KOPT-K1 (cell line): Measurements from ENCODE around the gene PAM.
"Not testable (repeated sequence)": the region's sequence is repeated elsewhere in the genome, so short reads cannot be mapped to it uniquely, and the experiment has no call there.

ENCODE experiments used
- H3K27ac ChIP-seq: fragments of 200-600 bp; sonication (generic); 2 replicates; pipeline ENCODE4 v1.5.1; 2016; ENCODE audit warnings: antibody characterized with exemption, mild to moderate bottlenecking, low read depth, low read length; ENCODE audit not compliant: poor library complexity, severe bottlenecking
- H3K36me3 ChIP-seq: fragments of 200-600 bp; sonication (generic); 2 replicates; pipeline ENCODE4 v1.5.1; 2017; ENCODE audit warnings: antibody characterized with exemption, mild to moderate bottlenecking, low read length, moderate library complexity; ENCODE audit not compliant: insufficient read depth
- H3K9me3 ChIP-seq: fragments of 200-600 bp; sonication (generic); 2 replicates; pipeline ENCODE4 v1.5.1; 2017; ENCODE audit warnings: antibody characterized with exemption, low read length, mild to moderate bottlenecking; ENCODE audit not compliant: insufficient read depth, poor library complexity, severe bottlenecking

The PAM gene

DNA sequence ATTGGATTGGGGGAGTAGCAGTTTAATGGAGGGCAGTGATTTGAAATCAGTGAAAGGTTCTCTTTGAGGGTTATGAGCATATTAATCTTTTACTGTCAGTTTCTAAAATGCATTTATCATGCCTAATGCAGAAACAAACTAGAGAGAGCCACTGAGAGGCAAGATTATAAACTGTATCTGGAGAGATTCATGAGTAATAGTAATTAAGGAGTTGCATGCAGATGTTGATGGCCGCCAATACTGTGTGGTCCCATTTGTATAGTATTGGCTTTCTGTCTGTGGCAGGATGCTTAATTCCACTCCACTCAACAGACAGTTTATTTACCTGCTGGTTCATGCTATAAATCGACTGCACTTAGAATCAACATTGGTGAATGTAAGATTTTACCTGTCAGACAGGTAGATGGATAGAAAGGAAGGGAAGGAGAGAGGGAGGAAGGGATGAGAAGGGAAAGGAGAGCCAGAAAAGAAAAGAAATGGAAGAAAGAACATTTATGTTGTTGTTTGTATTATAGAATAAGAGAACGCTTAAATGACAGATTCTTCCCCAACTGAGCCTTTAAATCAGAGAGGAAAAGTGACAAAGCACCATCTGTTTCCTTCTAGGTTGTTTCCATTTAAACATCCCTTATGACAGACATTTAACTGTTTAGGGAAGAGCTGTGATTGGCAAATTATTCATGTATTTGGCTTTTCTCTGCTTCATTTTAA is 146.5 kb downstream of the PAM start:
- Histone ChIP-seq H3K27ac (no peak overlapping the region), H3K36me3 (no peaks in the 10 kb centered on the region), H3K9me3 (no peaks in the 10 kb centered on the region)

DNA sequence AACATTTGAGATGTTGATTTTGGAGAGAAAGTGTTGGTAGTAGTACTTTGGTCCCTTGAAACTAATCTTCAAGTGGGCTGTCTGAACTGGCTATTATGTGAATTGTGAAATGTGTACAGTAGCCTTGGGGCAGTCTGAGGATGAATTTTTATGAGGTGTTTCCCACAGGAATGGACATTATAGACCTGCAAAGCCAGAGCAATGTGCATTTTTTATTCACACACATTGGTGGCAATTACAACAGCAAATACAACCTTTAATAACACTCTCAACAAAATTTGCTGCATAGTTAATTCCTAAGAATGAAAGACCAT is 147.0 kb downstream of the PAM start:
- no peak overlapping the region for H3K27ac ChIP-seq
- H3K36me3 ChIP-seq: no peaks in the 10 kb centered on the region
- no peaks in the 10 kb centered on the region for H3K9me3 ChIP-seq

DNA sequence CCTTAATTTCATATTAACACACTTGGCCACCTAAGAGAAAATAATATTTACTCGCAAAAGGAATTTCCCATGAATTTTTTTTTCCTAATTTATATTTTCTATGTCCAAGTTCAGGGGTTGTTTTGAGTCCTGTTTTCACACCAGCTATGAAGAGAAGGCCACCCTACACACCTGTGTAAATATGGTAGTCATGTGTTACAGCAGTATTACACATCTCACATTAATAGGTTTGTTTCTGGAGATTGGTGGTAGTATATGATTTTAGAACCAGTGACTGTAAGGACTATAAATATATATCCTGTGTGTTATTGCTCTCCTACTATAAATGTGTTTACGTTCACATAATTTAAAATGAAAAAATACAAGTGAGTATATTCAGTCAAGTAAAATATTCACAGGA is 147.5 kb downstream of the PAM start:
- Histone ChIP-seq H3K36me3 (no peaks in the 10 kb centered on the region), H3K9me3 (no peaks in the 10 kb centered on the region), H3K27ac (no peak overlapping the region)

DNA sequence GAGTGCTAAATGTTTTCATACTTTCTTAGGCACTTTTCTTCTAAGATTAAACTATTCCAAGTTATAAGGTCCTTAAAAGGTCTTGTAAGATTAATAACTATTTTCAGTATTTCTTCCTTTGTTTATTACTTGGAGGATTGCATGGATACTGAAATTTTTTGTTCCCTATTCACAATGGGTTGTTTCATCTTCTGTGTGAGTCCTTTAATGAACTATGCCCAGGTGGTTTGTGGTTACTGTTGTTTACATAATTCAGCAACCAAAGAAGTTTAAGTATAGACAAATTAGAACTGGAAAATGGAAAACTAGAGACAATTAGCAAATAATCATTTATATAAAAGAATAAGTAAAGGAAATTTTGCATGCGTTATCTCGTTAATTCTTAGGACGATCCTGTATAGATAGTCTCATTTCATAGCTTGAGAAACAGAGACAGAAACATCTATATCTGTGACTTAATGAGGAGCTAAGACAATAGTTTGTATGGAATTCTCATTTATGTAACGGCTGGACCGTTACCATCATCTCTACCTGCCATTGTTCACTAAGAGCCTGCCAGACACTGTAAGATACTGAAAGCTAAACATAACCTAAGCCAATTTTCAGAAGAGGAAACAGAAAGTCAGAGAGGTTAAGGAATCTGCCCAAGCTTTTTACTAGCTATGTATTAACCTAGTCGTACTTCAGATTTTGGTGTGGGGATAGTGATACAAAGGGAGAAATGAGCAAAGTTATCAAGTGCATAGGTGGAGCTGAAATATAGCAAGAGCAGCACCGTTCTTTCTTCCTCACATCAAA is 148.2 kb downstream of the PAM start:
- H3K9me3 ChIP-seq: no peaks in the 10 kb centered on the region
- H3K27ac ChIP-seq: no peak overlapping the region
- H3K36me3 ChIP-seq: no peaks in the 10 kb centered on the region

DNA sequence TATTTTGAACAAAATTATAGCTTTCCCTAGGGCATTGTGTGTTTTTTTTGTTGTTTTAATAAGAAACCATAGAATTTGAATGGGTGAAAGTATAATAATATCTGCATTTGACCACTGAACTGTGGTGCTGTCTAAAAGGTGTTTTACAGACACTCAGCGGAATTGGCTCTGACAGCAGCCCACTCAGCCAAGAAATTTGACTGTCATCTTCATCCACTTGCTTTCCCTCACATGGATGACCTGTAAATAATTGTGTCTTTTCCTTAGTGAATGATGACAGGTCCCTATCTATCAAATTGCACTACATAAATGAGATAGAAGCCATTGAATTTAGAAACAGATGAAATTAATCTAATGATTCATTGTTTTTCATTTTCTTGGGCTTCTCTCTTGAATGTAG is 150.0 kb downstream of the PAM start:
- Histone ChIP-seq H3K36me3 (no peaks in the 10 kb centered on the region), H3K27ac (no peak overlapping the region), H3K9me3 (no peaks in the 10 kb centered on the region)

DNA sequence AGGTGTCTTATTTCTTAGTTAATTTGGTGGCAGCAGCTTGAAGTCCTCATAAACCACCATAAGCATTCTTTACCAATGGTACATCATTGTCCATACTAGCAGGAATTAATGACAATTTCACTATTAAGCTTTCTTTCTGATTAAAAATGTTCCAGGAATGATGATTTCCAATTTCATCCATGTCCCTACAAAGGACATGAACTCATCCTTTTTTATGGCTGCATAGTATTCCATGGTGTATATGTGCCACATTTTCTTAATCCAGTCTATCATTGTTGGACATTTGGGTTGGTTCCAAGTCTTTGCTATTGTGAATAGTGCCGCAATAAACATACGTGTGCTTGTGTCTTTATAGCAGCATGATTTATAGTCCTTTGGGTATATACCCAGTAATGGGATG is 152.0 kb downstream of the PAM start:
- H3K36me3 ChIP-seq, H3K27ac ChIP-seq, H3K9me3 ChIP-seq: not testable (repeated sequence)

DNA sequence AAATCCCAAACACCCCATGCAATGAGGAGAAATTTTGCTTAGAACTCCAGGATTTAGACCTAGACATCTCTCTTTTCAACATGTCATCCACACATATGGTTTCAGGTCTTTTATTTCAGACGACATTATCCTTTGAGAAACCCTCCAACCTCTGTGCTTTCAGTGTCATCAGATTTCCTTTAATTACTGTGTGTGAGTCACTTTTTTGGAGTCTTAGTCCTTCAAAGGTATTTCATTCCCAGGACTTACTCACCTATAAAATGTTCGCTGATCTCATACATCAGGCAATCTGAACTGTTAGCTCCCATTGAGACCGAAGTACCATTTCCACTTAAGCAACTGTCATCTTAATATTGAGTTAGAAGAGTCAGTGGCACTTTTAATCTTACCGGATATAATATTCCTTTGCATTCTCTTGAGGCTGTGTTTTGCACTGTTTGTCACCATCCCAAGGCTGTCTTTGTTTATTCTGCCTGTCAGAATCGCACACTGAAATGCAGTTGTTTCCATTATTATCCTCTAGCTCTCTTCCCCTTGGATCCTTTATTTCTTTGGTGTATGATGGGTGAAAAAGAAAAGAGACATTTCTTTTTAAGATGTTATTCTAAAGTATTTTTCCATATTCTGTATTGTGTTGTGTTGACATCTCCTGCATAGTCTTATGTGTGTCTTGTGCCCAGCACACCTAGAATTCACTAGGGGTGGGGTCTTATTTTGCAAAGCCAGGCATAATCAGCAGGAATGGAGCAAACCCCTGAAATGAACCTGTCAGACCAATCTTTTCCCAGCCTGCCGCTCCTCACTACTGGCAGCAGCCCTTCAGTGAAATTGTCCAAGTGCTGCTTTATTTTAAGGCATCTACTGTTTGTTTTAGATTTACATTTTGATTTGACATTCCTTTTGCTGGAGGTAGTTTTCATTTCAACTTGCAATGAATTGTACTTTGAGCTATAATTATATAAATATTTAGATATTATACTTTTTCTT is 155.4 kb downstream of the PAM start:
- Histone ChIP-seq H3K36me3 (no peaks in the 10 kb centered on the region), H3K9me3 (no peaks in the 10 kb centered on the region), H3K27ac (no peak overlapping the region)

DNA sequence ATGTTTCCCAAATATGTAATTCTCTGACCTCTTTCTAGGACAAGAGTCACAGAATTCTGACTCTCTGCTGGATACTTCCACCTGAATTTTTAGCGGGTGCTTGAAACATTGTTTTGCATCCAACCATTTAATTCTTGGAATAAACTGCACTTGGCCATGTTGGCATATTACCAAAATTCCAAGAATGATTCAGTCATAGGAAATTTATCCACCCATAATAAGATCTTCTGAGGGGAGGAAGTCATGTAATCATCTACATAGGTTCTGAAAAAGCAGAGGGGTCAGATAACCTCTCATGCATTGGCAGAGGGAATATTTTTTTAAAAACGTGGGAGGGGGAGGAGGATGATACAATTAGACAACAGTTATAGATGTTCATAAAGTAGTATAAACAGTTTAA is 156.9 kb downstream of the PAM start:
- H3K27ac ChIP-seq: no peak overlapping the region
- H3K9me3 ChIP-seq: no peaks in the 10 kb centered on the region
- no peaks in the 10 kb centered on the region for H3K36me3 ChIP-seq

DNA sequence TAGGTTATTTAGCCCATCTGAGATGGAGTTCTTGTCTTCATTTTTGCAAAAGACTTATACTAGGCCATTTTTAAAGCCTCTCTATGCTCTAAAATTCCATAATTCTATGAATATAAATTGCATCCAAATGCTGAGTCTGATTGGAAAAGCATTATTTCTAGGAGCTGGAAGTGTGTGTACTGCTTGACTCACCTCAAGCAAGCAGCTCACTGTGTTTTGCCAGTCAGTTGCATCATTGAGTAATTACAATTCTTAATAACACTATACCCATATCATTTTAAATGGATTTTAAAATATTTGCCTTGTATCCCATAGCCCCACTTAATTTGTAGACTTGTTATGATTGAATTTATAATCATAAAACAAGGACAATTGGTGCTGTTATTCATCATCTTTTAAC is 161.0 kb downstream of the PAM start:
- Histone ChIP-seq H3K9me3 (no peaks in the 10 kb centered on the region), H3K36me3 (no peaks in the 10 kb centered on the region), H3K27ac (no peak overlapping the region)

DNA sequence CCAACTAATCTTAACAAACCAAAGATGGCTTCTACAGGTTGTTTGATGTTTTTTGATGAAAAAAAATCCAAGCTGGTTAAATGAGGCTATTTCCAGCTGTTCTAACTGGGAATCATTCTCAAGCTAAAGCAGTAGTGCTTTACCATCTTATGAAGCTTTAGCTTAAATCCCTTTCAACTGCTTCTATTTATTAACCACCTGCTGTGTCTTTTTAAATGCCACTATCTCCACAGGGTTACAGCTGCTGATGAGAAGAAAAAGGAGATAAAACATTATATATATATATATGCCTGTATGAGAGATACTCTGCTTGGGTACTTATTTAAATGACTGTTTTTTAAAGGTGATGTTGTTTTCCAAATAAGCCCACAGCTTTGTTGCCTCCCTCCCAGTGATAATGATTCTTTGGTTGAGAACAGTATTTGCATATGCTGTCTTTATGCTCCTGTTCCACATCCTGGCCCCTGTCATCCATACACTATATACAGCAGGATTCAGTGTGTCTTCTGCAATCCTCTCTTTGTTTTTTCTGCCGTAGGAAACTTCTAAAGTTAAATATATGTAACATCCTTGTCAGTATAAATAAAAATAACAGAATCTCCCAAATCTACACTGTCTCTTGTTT is 164.0 kb downstream of the PAM start:
- Histone ChIP-seq H3K36me3 (no peaks in the 10 kb centered on the region), H3K9me3 (no peaks in the 10 kb centered on the region), H3K27ac (no peak overlapping the region)

DNA sequence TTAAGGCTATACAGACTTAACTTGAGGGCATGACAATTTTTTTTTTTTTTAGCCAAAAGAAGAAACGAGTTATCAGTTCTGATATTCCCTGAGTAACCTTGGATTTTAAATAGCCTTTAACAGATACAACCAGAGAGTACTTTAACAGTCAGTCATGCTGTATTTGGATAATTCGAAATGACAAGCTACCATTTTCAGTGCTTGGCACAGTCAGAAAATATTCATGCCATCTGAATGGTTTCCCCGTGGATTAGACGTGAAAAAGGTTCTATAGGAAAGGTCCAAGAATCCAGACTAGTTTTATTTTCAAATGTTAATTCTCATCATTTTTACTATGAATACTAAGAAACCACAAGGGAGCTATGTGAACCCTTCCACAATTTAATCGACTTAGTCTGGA is 165.7 kb downstream of the PAM start:
- no peaks in the 10 kb centered on the region for H3K9me3 ChIP-seq
- H3K27ac ChIP-seq: no peak overlapping the region

DNA sequence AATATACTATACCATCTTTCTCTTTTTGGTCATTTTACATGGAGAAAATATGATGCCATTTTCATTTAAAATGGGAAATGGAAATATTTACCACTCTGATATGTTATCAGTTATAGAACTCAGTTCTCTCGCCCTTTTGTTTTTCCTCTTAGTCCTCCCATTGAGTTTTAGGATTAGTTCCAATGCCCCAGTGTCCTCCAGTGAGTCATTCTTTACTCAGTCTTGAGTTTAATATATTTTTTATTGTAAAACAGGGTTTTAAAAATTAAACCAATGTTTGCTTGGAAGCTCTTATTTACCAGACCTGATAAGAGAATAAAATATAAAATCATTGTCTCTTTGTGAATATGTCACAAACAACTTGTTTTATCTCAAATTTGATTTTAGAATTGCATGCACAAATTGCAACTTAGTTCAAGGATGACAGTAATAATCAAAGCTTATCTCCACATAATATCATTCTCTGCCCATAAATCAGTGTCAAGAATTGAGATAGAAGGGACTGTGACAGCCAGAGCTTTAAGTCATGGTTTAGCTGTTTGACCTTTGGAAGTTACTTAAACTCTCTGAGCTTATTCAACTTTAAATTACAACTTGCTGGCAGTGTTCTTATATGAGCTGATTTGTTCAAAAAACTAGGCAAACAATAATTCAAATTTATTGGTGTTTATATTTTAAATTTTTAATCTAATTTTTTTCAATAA is 166.4 kb downstream of the PAM start:
- Histone ChIP-seq H3K36me3 (no peaks in the 10 kb centered on the region), H3K27ac (no peak overlapping the region), H3K9me3 (no peaks in the 10 kb centered on the region)

More for the DNA sequence above, 165.7 kb downstream of the PAM start:
- no peaks in the 10 kb centered on the region for H3K36me3 ChIP-seq

DNA sequence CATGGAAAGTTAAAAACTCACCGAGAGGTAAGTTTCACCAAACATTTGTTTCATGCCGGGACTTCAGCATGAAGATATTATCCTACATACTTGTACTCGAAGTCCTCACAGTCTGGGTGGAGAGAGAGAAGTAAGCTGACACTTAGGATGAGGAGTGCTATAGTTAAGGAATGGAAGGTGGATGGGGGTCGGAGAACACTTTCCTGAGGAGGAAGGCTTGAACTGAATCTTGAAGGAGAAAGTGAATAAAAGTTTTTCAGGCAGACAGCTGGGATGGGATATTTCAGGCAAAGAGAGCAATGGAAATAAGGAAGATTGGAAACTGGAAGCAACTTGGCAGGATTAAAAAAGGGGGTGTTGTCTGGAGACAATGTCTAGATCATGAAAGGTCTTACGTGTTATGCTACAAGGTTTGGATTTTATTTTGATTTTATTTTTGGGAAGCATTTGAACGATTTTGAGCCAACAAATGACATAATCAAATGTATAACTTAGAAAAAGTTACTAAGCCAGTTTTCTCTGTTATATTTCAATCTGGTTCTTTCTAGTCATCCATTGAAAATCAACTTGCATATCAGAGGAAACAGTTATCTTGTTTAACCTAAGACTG is 167.1 kb downstream of the PAM start:
- Histone ChIP-seq H3K9me3 (no peaks in the 10 kb centered on the region), H3K27ac (no peak overlapping the region), H3K36me3 (no peaks in the 10 kb centered on the region)

DNA sequence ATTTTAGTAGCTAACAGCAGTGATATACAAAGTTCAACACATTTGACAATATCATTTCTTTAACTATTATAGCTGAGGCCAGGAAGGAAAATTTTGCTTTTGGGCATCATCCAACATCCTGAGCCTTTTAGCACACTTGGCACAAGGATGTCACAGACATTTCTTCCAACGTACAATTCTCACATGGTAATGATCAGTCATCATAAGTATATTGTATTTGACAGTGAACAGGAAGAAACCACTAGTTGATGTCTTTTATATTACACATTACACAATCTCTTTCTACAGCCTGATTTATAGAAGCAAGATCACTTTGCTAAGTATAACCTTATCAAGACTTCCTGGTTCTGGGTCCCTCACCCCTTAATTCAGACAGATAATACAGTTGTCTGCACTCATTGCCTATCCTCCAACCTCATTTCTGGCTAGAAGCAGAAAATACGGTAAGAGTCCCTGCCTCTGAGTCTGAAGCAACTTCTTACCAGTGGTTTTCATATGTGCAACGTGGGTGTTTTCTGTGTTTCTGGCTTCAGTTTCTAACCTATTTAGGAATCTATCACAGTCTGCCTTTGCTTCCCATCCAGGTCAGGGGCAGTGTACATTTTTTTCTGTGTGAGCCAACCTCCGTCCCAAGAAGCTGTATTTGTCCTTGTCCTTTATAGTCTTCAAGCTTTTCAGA is 167.8 kb downstream of the PAM start:
- Histone ChIP-seq H3K36me3 (no peaks in the 10 kb centered on the region), H3K9me3 (no peaks in the 10 kb centered on the region), H3K27ac (no peak overlapping the region)
